ENCODE measurements around the gene GUCY2D.
A peak's percentile ranks its signal among the peaks of the same experiment; 100 is the strongest.
"Not testable (repeated sequence)": the region's sequence is repeated elsewhere in the genome, so short reads cannot be mapped to it uniquely, and the experiment has no call there.

GUCY2D gene

DNA sequence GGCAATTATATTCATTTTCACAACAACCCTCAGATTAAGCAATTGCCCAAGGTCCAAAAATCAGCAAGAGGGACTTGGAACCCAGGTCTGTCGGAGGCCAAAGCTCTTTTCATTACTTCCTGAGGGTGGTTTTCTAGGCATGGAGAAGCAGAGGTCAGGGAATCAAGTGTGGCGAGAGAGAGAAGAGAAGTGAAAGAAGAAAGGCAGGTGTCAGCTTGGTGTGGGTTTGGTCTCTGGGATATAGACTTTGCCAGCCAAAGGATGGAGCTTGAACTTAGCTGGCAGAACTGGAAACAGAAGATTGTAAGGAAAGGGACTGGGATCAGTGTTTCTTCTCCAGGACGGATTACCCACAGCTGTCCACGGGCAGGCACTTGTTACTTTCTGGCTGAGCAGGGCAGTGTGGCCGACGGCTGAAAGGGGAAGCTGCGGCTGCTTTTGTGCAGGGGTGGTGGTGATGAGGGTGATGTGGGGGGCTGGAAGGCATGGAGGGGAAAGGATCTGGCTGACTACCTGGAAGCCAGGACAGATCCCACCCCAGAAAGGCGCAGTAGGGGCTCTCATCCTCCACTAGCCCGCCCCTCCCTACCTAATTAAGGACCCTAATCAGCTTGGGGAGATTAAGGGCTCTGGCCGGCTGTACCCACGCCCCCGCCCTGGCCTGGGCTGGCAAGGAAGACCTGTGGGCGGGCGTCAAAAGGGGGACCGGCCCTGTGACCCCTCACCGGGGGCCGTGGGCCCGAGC is at the start of gene GUCY2D:
Gene GUCY2D (plus strand): TSS at position 640 of the 745 bp plus-strand sequence. CDS start 433 bp downstream, outside the sequence.
- no peak for DNase-seq (ENCODE audit: low read depth, low spot score)

DNA sequence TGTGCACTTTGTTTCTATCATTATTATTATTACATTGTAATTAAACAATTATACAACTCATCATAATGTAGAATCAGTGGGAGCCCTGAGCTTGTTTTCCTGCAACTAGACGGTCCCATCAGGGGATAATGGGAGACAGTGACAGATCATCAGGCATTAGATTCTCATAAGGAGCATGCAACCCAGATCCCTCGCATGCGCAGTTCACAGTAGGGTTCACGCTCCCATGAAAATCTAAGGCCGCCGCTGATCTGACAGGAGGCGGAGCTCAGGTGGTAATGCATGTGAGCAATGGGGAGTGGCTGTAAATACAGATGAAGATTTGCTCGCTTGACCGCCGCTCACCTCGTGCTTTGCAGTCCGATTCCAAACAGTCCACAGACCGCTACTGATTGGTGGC is 49.1 kb upstream of the GUCY2D start:
- not testable (repeated sequence) for DNase-seq (ENCODE audit: low read depth, low spot score)

DNA sequence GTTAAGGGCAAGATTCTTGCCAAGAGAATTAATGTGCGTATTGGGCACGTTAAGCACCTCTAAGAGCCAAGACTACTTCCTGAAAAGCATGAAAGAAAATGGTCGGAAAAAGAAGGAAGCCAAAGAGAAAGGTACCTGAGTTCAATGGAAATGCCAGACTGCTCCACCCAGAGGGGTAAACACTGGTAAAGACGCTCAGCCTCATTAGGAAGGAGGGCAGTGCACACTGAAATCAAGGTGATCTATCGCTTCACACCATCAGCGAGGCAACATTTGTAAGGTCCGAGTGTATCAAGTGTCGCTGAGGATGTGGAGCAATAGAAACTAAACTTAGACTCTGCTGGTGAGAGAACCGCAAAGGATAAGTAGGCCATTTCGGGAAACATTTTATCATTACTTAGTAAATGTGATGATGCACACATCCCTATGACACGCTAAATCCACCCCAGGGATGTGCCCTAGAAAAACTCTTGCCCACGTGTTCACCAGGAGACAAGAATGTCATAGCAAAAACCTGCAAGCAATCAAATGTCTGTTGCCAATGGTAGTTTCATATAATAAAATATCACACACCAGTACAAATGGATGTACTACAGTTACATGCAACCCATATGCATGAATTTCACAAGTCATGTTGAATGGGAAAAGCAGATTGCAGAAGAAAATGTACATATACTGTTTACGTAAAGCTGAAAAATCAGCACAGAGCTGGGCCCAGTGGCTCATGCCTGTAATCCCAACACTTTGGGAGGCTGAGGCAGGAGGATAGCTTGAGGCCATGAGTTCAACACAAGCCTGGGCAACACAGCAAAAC is 46.8 kb upstream of the GUCY2D start:
- DNase-seq (ENCODE audit: low read depth, low spot score), result no peak

DNA sequence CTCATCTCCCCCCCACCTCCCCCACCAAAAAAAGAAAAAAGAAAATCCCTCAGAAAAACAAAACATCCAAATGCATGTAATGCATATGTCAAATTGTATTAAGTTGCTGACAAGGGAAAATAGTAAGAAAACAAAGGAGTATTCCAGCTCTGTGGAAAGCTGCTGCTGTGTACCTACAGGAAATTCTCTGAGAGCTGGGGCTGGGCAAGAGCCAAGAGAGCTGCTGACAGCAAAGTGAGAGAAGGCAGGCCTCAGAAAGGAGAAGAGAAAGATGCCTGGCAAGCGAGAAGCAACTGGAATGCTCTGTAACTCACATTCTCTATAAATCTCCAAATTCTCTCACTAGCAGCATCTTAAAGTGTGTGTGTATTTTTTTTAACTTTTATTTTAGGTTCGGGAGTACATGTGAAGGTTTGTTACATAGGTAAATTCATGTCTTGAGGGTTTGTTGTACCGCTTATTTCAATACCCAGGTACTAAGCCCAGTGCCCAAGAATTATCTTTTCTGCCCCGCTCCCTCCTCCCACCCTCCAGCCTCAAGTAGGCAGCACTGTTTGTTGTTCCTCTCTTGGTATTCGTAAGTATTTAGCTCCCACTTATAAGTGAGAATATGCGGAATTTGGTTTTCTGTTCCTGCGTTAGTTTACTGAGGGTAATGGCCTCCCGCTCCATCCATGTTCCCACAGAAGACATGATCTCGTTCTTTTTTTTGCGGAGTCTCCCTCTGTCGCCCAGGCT is 46.0 kb upstream of the GUCY2D start:
- peak; percentile 16 for DNase-seq (ENCODE audit: low read depth, low spot score)

DNA sequence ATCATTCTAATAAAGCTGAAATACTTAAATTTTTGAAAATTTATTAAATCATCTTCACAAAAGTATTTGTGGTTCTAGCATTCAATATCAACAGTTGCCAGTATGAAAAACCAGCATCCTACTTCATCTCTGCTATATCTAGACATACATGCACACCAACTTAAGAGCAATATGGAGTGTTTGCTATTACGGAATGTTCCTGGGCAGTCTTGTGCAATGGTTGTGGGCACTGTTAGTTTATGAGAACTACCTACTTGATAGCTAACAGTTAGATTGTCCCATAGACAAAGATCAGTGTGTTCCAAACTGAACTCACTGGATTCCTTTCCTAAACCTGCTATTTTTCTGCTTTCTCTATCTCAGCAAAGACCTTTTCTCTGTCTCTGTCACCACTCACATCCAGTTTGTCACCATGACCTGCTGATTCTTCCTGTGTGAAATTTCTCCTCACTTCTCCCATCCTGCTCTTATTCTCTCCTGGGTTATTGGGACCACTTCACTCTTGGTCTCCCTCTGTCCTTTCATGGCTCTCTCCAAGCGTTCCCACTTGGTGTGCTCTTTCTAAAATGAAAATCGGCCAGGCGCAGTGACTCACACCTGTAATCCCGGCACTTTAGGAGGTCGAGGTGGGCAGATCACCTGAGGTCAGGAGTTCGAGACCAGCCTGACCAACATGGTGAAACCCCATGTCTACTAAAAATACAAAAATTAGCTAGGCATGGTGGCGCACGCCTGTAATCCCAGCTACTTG is 42.7 kb upstream of the GUCY2D start:
- no peak for DNase-seq (ENCODE audit: low read depth, low spot score)

DNA sequence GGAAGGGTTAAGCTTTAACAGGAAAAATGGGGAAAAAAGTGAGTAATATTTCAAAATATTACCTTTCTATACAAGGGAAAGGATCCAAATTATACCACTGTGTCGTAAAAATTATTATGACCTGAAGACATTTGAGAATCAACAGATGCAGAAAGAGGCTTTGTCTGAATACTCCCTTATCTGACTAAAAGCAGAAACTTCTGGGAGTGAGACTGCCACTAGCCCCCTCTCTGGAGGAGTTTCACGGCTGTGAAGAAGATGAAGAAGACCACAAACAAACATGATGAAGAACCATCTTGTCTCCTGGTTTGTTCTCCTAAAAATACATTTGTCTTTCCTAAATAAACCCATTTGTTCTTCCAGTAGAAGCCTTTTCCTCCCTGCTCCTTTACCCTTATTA is 41.0 kb upstream of the GUCY2D start:
- DNase-seq (ENCODE audit: low read depth, low spot score), result no peak

DNA sequence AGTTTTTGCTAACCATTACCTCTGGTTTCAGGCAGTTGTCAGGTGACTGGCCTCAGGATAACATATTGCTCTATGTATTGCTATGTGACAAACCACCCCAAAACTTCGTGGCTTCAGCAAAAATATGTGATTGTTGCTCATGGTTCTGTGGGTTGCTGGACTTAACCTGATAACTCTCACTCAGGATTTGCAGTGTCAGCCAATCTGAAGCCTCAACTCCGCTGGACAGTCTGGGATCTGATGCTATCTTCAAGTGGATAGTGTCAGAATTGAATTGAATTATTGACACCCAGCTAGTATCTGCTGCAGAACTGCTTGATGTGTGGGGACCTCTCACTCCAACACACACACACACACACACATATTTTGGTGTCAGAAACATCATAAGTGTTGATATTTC is 34.7 kb upstream of the GUCY2D start:
- no peak for DNase-seq (ENCODE audit: low read depth, low spot score)

DNA sequence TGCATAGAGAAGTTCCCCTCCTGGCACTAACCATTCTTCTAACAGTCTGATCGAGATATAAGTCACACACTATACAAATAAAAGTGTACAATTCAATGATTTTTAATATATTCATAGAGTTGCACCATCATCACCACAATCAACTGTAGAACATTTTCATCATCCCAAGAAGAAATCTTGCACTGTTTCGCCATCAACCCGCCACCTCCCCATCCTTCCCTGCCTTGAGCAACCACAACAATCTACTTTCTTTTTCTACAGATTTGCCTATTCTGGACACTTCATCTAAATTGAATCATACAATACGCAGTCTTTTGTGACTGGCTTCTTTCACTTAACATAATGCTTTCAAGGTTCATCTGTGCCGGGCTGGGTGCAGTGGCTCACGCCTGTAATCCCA is 33.0 kb upstream of the GUCY2D start:
- DNase-seq (ENCODE audit: low read depth, low spot score), result no peak

DNA sequence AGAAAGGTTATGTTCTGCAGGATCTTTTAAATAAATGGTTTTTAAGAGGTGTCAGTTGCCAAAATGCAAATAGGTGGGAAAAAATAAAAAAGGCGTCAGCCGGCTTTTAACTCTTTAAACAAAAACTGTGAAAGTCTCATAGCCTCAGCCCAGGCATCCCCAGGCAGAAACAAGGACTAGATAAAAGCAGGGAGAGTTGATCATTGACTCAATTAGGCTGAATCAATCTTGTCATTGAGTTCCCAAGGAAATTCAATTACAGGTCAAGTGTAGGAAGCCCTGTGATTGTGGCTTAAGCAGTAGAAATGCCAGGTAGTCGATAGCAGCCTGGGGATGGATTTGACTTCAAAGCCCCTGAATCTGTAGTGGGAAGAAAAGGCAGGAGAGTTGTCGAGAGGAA is 30.8 kb upstream of the GUCY2D start:
- DNase-seq (ENCODE audit: low read depth, low spot score), result no peak

DNA sequence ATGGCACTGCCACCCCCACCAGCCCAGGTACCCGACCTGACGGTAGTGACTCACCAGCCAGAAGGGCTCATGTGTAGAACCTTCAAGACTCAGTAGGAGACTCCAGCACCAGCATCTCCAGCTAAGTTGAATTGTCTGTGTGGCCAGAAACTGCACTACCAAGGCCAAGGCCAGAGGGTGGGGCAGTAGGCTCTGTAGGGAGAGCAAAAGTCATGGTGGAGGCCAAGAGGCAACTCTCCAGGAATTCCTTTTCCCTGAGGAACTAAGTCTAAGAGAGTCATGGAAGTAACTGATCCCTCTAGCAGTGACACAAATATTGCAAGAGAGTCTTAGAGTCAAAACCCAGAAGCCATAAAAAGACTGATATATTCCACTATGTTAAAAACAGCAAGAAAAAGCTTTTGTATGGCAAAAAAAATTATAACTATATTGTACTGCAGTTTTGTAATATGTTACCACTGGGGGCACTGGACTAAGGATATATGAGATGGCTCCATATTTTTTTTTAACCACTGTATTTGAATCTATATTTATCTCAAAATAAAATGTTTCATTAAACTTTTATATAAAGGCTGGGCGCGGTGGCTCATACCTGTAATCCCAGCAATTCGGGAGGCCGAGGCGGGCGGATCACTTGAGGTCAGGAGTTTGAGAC is 30.2 kb upstream of the GUCY2D start:
- DNase-seq (ENCODE audit: low read depth, low spot score), result no peak

DNA sequence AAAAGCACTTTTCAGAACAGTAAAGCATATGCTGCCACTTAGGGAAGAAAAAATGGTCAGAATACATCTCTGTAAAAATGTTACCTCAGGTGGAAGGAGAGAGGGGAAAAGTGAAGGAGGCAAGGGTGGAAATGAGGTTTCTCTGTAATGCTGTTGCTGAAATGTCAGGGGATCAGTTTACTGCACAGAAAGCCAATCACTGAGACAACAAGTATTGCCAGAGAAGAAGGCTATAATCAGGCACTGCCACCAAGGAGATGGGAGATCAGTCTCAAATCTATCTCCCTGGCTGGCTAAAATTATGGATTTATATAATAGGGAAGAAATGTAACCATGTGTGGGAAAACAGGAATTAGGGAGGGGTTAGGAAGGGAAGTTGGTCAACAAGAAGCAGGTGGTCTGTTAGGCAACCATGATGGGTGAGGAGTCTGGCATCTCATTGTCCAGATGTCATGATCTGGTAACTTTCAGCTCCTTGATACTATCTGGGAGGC is 27.7 kb upstream of the GUCY2D start:
- no peak for DNase-seq (ENCODE audit: low read depth, low spot score)

DNA sequence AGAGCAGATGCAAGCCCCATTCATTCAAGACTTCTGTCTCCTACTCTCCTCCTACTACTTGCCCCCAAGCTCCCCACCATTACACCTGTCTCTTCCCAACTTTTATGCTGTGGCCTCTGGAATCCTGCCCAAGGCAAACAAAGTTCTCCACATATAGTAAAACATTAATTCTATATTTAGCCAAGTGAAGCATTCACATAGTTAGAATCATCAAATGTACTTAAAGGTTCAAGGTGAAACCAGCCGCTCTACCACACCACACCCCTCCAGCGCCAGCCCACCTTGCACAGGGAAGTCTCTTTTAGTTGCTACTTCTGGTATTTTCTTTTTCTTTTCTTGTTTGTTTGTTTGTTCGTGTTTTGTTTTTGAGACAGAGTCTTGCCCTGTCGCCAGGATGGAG is 25.4 kb upstream of the GUCY2D start:
- no peak for DNase-seq (ENCODE audit: low read depth, low spot score)

DNA sequence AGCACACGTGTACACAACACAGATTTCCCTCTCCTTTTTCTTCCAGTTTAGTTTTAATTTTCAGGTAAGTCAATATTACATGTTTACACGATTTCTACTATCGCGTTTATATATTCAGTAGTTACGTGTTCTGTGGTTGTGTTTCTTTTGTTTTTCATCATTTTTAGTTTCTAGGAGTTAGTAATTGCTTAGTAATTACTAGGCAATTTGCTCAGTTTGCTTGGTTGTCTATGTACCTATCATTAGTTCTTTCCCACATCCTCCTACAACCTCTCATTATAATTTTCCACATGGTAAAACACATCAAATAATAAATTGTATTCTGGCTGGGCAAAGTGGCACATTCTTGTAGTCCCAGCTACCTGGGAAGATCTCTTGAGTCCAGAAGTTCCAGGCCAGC is 24.6 kb upstream of the GUCY2D start:
- DNase-seq (ENCODE audit: low read depth, low spot score), result no peak

DNA sequence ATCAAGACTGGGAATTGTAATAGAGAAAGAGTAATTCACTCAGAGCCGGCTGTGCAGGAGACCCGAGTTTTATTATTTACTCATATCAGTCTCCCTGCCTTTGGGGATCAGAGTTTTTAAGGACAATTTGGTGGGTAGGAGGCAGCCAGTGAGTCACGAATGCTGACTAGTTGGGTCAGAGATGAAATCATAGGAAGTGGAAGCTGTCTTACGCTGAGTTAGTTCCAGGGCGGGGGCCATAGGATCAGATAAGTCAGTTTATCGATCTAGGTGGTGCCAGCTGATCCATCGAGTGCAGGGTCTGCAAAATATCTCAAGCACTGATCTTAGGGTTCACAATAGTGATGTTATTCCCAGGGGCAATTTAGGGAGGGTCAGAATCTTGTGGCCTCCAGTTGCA is 20.2 kb upstream of the GUCY2D start:
- DNase-seq (ENCODE audit: low read depth, low spot score), result no peak

DNA sequence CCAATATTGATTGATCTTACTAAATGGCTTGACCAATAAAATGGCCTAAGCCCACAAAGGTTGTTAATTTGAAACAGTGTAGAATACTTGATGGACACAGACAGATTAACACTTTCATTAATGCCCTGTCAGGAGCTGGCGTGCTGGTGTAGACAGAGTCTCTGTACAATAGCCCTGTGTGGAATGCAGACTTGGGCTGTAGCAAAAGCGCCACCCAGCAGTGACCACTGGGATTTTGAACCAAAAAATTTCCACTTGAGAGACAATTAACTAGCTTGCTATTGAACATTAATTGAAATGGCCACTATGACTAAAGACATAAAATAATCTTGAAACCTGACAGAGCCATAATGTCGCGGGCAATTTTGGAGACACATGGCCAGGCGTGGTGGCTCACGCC is 19.7 kb upstream of the GUCY2D start:
- DNase-seq (ENCODE audit: low read depth, low spot score), result no peak

DNA sequence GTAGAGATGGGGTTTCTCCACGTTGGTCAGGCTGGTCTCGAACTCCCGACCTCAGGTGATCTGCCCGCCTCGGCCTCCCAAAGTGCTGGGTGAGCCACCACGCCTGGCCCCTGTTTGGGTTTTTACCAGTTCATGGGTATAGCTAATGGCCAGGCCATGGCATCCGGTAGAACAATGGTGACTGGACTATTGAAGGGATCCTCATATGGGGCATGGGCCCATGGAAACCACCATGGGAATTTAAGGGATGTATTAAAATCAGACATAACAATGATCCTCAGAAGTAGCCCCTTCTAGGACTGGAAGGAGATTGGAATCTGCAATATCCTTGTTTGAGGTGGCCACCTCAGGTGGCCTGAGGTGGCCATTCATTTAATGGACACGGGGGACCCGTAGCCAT is 17.5 kb upstream of the GUCY2D start:
- no peak for DNase-seq (ENCODE audit: low read depth, low spot score)

DNA sequence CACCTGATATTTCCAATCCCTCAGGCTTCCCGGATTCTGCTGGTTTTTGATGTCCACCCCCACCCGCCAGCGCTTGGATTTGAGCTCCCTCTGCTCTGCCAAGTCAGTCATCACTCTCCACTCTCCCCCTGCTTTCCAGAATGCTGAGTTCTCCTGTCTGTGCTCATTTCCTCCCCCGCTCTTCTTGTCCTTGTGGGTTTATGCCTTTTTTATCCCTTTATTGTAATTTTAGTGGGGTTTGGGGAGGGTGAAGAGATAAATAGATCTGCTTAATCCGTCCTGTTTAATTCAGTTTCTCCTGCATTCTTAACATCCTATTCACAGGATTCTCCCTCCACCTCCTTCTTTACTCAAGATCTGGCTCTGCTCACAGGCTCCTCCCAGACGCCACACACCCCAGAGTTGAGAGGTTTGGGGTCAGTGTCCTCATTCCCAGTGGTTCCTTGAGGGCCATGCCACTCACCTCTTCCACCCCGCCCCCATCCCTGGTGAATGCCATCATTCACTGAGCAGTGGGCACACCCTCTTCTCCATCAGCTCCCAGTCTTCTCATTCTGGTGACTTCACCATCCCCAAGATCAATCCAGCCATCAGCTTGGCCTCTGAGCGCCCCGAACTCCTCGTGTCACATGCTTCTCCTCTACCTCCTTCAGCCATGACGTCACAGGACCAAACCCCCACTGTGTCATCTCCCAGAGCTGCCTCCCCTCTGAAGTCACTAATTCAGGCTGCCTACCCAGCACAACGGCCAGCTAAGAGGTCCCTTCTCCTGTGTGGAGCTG is 15.1 kb upstream of the GUCY2D start:
- DNase-seq (ENCODE audit: low read depth, low spot score), result no peak

DNA sequence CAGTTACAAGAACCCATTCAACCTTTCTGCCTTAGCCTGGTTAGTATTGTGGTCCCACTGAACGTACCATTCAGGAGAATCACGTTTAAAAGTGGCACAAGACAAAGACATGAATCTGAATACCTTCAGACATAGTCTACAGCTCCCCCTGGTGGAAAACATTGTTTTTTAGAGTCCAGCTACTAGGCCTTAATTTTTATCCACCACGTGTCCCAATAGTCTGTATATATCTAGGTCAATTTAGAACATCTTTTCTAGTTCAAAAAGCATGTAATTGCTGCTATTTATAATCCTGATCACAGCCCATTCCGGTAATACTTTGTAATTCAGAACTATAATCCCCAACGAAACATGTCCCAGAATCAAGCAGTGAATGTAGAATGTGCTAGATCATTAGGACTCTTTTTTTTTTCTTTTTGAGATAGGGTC is 13.7 kb upstream of the GUCY2D start:
- no peak for DNase-seq (ENCODE audit: low read depth, low spot score)

DNA sequence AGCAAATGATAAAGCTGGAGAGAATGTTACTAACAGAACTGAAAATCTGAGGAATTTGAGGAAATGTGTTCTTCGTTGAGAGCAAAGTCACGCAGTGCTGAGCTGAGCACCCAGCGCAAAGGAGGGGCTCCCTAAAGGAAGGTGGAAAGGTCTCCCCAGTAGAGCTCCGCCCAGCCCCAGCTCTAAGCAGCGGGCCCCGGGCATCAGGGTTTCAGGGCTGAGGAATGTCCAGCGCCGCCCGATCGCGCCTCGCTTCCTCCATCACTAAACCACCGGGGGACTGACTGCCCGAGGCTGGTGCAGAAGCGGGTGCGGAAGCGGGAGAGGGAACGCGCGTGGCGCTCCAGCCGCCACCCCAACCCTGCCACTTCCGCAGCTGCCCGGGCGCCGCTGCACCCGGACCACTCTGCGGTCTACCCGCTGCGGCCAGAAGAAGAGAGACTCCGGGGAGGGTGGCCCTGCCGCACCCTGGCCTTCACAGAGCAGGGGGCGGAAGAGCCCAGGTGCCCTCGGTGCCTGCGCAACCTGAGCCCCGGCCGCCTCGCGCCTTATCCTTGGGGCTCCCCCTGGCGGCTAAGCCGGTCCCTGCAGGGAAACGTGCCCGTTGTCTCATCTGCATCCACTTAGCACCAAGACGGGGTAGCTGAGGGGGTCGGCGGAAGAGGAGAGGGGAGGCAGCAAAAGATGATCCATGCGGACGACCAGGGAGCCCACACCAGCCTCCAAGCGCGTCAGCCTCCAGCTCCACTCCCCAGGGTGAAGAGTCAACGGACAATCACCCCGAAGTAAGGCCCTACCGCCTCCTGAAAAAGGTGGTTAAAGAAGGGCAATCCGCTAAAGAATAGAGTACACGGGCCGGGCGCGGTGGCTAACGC is 12.4 kb upstream of the GUCY2D start:
- peak; percentile 98 for DNase-seq (ENCODE audit: low read depth, low spot score)
